ENCODE results near the gene TAF15. TPM values are rescaled to one million over a fixed set of nuclear protein-coding genes. Genes with fewer than 3 reads are reported as not detected.
A peak's percentile ranks its signal among the peaks of the same experiment; 100 is the strongest.

Gene TAF15
- polyA plus RNA-seq, 1 donor from 2014 or later: 45.8 TPM

GRCh38 chr17:35761601-35762000, 47.7 kb upstream of the TAF15 start:
- Histone ChIP-seq H3K27ac (ENCODE audit: low read length) (no peak overlapping the region), H2AFZ (ENCODE audit: low read depth, low read length) (no peak overlapping the region), H3K9ac (ENCODE audit: low read length) (no peak overlapping the region), H3K9me3 (ENCODE audit: low read length) (no peaks in the 10 kb centered on the region), H3K4me2 (ENCODE audit: low read length) (no peak overlapping the region), H3K79me2 (replicated peaks; ENCODE audit: insufficient read depth, low read length) (no peaks in the 10 kb centered on the region), H3K27me3 (ENCODE audit: insufficient read depth, low read depth, low read length) (no peaks in the 10 kb centered on the region), H4K20me1 (ENCODE audit: insufficient read depth) (no peaks in the 10 kb centered on the region), H3K36me3 (ENCODE audit: insufficient read depth, low read length) (no peaks in the 10 kb centered on the region), H3K9me2 (ENCODE audit: insufficient read depth, low read length) (no peaks in the 10 kb centered on the region), H3F3A (ENCODE audit: insufficient read depth, low read length, poor library complexity, severe bottlenecking) (no peaks in the 10 kb centered on the region), H3K4me3 (ENCODE audit: low read length) (no peak overlapping the region)
- TF ChIP-seq TAF1 (IDR thresholded peaks at IDR 0.05; ENCODE audit: low read depth) (no peak), SMC3 (conservative IDR thresholded peaks at IDR 0.05; ENCODE audit: poor library complexity) (no peak), EP300 (conservative IDR thresholded peaks at IDR 0.05; ENCODE audit: poor library complexity, severe bottlenecking) (no peak), POLR2AphosphoS5 (IDR thresholded peaks at IDR 0.05) (no peak), EZH2 (IDR thresholded peaks at IDR 0.05; ENCODE audit: borderline replicate concordance, insufficient read depth, low read length, poor library complexity, severe bottlenecking) (no peak), MXI1 (conservative IDR thresholded peaks at IDR 0.05; ENCODE audit: poor library complexity, severe bottlenecking) (no peak), RAD21 (conservative IDR thresholded peaks at IDR 0.05) (no peak)
- TF ChIP-seq, protein P1, sequence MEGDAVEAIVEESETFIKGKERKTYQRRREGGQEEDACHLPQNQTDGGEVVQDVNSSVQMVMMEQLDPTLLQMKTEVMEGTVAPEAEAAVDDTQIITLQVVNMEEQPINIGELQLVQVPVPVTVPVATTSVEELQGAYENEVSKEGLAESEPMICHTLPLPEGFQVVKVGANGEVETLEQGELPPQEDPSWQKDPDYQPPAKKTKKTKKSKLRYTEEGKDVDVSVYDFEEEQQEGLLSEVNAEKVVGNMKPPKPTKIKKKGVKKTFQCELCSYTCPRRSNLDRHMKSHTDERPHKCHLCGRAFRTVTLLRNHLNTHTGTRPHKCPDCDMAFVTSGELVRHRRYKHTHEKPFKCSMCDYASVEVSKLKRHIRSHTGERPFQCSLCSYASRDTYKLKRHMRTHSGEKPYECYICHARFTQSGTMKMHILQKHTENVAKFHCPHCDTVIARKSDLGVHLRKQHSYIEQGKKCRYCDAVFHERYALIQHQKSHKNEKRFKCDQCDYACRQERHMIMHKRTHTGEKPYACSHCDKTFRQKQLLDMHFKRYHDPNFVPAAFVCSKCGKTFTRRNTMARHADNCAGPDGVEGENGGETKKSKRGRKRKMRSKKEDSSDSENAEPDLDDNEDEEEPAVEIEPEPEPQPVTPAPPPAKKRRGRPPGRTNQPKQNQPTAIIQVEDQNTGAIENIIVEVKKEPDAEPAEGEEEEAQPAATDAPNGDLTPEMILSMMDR (IDR thresholded peaks at IDR 0.05; ENCODE audit: poor library complexity, severe bottlenecking): no peak
- TF ChIP-seq, protein P2, sequence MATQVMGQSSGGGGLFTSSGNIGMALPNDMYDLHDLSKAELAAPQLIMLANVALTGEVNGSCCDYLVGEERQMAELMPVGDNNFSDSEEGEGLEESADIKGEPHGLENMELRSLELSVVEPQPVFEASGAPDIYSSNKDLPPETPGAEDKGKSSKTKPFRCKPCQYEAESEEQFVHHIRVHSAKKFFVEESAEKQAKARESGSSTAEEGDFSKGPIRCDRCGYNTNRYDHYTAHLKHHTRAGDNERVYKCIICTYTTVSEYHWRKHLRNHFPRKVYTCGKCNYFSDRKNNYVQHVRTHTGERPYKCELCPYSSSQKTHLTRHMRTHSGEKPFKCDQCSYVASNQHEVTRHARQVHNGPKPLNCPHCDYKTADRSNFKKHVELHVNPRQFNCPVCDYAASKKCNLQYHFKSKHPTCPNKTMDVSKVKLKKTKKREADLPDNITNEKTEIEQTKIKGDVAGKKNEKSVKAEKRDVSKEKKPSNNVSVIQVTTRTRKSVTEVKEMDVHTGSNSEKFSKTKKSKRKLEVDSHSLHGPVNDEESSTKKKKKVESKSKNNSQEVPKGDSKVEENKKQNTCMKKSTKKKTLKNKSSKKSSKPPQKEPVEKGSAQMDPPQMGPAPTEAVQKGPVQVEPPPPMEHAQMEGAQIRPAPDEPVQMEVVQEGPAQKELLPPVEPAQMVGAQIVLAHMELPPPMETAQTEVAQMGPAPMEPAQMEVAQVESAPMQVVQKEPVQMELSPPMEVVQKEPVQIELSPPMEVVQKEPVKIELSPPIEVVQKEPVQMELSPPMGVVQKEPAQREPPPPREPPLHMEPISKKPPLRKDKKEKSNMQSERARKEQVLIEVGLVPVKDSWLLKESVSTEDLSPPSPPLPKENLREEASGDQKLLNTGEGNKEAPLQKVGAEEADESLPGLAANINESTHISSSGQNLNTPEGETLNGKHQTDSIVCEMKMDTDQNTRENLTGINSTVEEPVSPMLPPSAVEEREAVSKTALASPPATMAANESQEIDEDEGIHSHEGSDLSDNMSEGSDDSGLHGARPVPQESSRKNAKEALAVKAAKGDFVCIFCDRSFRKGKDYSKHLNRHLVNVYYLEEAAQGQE (IDR thresholded peaks at IDR 0.05; ENCODE audit: borderline replicate concordance): no peak

GRCh38 chr17:35763767-35764122, 45.5 kb upstream of the TAF15 start:
- peak overlapping the region; percentile 90 for H3K4me3 ChIP-seq (ENCODE audit: low read length)
- H3K27ac ChIP-seq (ENCODE audit: low read length): peak overlapping the region; percentile 89
- H3K79me2 ChIP-seq (replicated peaks; ENCODE audit: insufficient read depth, low read length): no peaks in the 10 kb centered on the region
- H3K4me2 ChIP-seq (ENCODE audit: low read length): no peak overlapping the region
- H3K27me3 ChIP-seq (ENCODE audit: insufficient read depth, low read depth, low read length): no peaks in the 10 kb centered on the region
- no peaks in the 10 kb centered on the region for H3K9me2 ChIP-seq (ENCODE audit: insufficient read depth, low read length)
- peak overlapping the region; percentile 69 for H2AFZ ChIP-seq (ENCODE audit: low read depth, low read length)
- H4K20me1 ChIP-seq (ENCODE audit: insufficient read depth): no peaks in the 10 kb centered on the region
- TF ChIP-seq TAF1 (IDR thresholded peaks at IDR 0.05; ENCODE audit: low read depth) (no peak), MXI1 (conservative IDR thresholded peaks at IDR 0.05; ENCODE audit: poor library complexity, severe bottlenecking) (no peak), EZH2 (IDR thresholded peaks at IDR 0.05; ENCODE audit: borderline replicate concordance, insufficient read depth, low read length, poor library complexity, severe bottlenecking) (no peak), RAD21 (conservative IDR thresholded peaks at IDR 0.05) (no peak), EP300 (conservative IDR thresholded peaks at IDR 0.05; ENCODE audit: poor library complexity, severe bottlenecking) (no peak), SMC3 (conservative IDR thresholded peaks at IDR 0.05; ENCODE audit: poor library complexity) (no peak), POLR2AphosphoS5 (IDR thresholded peaks at IDR 0.05) (no peak)
- TF ChIP-seq, protein P2 (IDR thresholded peaks at IDR 0.05; ENCODE audit: borderline replicate concordance): no peak
- TF ChIP-seq, protein P1 (IDR thresholded peaks at IDR 0.05; ENCODE audit: poor library complexity, severe bottlenecking): no peak
- no peaks in the 10 kb centered on the region for H3K9me3 ChIP-seq (ENCODE audit: low read length)
- H3K36me3 ChIP-seq (ENCODE audit: insufficient read depth, low read length): no peaks in the 10 kb centered on the region
- H3F3A ChIP-seq (ENCODE audit: insufficient read depth, low read length, poor library complexity, severe bottlenecking): no peaks in the 10 kb centered on the region
- H3K9ac ChIP-seq (ENCODE audit: low read length): peak overlapping the region; percentile 88
